Endothelial cell of umbilical vein (primary cell): ENCODE results near the gene SYNE3.

Experiments used
- EZH2 ChIP-seq: IDR thresholded peaks from 2 replicates; pipeline ENCODE4 v1.6.1; 2012; ENCODE audit warnings: borderline replicate concordance, low read depth, mild to moderate bottlenecking, moderate library complexity, low read length, inconsistent platforms; ENCODE audit not compliant: severe bottlenecking
- POLR2A ChIP-seq: IDR thresholded peaks from 2 replicates; pipeline ENCODE4 v1.6.1; 2012; ENCODE audit warnings: low read depth, mild to moderate bottlenecking, control low read depth, low read length
- TF ChIP-seq, protein P1 (sequence below), 2 donors: IDR thresholded peaks; 1 replicate in 1 of 2; 2 replicates in 1 of 2; pipeline ENCODE4 v1.5.1; 2011; ENCODE audit warnings: low read length in 2 of 2, mild to moderate bottlenecking in 2 of 2, moderate library complexity in 2 of 2, control low read depth in 1 of 2, inconsistent platforms in 1 of 2, low read depth in 1 of 2; ENCODE audit not compliant: insufficient read depth in 1 of 2; ENCODE audit errors: extremely low read depth in 1 of 2

DNA sequence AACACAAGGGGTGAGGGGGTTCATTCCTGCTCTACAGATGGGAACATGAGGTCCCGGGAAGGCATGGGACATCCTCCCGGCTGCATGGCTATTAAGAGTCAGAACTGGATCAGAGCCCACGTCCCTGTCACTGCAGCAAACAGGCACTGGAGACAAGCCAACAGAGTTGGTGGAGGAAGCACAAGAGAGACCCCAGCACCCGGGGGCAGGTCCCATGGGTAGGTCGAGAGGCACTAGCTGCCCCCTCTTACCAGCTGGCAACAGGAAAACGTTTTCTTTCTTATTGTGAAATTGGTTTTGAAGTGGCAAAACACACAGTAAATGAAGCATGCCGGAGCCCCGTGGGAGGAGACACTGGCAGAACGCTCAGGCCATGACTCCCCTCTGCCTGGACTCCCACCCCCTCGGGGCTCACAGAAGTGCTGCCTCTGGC lies 43.6 kb downstream of the SYNE3 start:
- TF ChIP-seq, protein P1, sequence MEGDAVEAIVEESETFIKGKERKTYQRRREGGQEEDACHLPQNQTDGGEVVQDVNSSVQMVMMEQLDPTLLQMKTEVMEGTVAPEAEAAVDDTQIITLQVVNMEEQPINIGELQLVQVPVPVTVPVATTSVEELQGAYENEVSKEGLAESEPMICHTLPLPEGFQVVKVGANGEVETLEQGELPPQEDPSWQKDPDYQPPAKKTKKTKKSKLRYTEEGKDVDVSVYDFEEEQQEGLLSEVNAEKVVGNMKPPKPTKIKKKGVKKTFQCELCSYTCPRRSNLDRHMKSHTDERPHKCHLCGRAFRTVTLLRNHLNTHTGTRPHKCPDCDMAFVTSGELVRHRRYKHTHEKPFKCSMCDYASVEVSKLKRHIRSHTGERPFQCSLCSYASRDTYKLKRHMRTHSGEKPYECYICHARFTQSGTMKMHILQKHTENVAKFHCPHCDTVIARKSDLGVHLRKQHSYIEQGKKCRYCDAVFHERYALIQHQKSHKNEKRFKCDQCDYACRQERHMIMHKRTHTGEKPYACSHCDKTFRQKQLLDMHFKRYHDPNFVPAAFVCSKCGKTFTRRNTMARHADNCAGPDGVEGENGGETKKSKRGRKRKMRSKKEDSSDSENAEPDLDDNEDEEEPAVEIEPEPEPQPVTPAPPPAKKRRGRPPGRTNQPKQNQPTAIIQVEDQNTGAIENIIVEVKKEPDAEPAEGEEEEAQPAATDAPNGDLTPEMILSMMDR (IDR thresholded peaks at IDR 0.05; ENCODE audit: extremely low read depth in 1 of 2, insufficient read depth in 1 of 2, low read depth in 1 of 2, low read length in 2 of 2), result no peak
- TF ChIP-seq EZH2 (no peak), POLR2A (no peak)
